Measurements from ENCODE around the gene LY6G5C.

LY6G5C gene

DNA sequence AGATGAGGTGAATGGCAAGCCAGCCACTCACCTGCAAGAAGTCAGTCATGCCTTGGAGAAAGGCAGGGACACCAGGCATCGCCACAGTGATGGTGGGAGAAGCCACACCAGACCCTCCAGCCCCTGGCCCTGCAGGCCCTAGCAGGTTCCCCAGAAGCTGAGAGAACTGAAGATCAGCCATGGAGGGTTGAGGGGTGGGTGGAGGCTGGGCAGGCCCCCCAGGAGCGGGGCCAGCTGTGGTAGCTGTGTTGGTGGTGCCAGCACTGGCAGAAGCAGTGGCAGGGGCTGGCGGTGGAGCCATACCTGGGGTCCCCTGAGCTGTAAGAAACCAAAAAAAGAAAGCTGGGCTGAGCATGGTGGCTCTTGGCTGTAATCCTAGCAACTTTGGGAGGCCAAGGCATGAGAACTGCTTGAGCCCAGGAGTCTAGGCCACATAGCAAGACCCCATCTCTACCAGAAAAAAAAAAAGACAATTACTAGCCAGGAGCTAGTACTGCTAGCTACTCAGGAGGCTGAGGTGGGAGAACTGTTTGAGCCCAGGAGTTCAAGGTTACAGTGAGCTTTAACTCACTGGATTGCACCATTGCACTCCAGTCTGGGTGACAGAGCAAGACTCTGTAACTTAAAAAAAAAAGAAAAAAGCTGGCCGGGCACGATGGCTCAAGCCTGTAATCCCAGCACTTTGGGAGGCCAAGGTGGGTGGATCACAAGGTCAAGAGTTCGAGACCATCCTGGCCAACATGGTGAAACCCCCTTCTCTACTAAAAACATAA is 37.9 kb downstream of the LY6G5C start:
- TF ChIP-seq CTCF (conservative IDR thresholded peaks at IDR 0.05; ENCODE audit: low read depth, low read length) = no peak
- DNase-seq (ENCODE audit: low read depth) = no peak
- H3K4me3 ChIP-seq (ENCODE audit: low read length) = no peak overlapping the region

- DNase-seq (ENCODE audit: low read depth) = no peak
- no peak for TF ChIP-seq CTCF (conservative IDR thresholded peaks at IDR 0.05; ENCODE audit: low read depth, low read length)
- no peak overlapping the region for H3K4me3 ChIP-seq (ENCODE audit: low read length)
These were observed 39.5 kb downstream of the LY6G5C start for GRCh38 chr6:31641370-31641769.

DNA sequence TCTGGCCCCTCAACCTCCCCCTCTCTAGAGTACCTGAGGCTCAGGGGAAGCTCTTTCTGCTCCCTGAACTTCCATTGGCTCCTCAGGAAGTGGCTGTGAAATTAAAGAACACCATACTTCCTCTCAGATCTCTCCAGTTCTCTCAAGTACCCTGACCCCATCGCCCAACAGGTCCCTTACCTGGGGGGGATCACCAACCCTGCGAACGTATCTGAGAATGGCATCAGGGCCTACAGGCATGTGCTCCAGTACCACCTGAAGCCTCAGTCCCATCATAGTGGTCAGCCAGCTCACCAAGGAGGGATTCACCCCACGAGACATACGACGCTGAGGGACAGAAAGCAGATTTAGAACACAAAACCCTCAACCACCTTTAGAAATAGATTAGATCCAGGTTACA is 40.3 kb downstream of the LY6G5C start:
- DNase-seq (ENCODE audit: low read depth) = no peak
- no peak for TF ChIP-seq CTCF (conservative IDR thresholded peaks at IDR 0.05; ENCODE audit: low read depth, low read length)
- no peak overlapping the region for H3K4me3 ChIP-seq (ENCODE audit: low read length)

DNA sequence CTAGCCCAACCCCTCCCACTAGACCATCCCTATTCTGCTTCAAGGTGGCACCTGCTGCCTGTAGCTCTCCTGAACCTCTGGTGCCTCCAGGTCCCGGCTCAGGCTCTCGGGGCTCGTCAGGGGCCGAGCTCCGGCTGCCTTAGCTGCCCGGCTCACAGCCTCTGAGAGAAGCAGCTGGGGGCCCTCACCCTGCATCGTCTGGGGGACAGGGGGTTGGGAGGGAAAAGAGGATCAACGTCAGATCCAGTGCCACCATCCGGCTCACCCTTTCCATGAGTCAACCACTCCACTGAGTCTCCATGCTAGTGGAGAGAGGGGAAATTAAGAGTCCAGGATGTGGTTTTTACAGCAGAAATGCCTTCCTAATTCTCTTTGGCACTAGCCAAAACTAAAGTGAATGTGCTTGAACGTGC is 41.4 kb downstream of the LY6G5C start:
- TF ChIP-seq CTCF (conservative IDR thresholded peaks at IDR 0.05; ENCODE audit: low read depth, low read length) = no peak
- DNase-seq (ENCODE audit: low read depth) = no peak
- H3K4me3 ChIP-seq (ENCODE audit: low read length) = no peak overlapping the region

- no peak for TF ChIP-seq CTCF (conservative IDR thresholded peaks at IDR 0.05; ENCODE audit: low read depth, low read length)
- DNase-seq (ENCODE audit: low read depth) = no peak
- H3K4me3 ChIP-seq (ENCODE audit: low read length) = no peak overlapping the region
These were observed 41.8 kb downstream of the LY6G5C start for GRCh38 chr6:31639043-31639442.

DNA sequence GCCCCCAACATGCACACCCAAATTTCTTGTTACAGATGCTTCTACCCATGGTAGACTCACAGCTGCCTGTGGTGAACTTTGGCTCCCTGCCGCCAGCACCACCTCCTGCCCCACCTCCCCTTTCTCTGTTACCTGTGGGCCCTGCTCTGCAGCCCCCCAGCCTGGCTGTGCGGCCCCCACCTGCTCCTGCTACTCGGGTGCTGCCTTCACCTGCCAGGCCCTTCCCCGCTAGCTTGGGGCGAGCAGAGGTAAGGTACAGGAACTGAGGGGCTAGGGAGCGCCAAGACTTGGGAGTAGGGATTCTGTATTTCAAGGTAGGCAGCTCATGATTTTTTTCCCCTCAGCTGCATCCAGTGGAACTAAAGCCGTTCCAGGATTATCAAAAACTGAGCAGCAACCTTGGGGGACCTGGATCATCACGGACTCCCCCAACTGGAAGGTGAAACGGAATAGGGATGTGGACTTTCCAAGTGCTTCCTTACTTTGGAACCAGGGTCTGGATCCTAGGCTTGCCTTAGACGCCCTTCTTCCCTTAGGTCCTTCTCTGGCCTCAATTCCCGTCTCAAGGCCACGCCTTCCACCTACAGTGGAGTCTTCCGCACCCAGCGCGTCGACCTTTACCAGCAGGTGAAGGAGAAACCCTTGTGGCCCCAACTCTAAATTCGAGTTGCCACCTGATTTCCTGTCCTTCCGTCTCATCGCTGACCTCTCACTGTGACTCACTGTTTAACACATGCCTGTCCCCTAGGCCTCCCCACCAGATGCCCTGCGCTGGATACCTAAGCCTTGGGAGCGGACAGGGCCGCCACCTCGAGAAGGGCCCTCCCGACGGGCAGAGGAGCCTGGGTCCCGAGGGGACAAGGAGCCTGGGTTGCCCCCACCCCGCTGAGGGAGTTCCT is 43.9 kb downstream of the LY6G5C start:
- TF ChIP-seq CTCF (conservative IDR thresholded peaks at IDR 0.05; ENCODE audit: low read depth, low read length) = no peak
- DNase-seq (ENCODE audit: low read depth) = no peak
- no peak overlapping the region for H3K4me3 ChIP-seq (ENCODE audit: low read length)
